ENCODE measurements around the gene MARK2.

GRCh38 chr11:63910675-63911074 lies 71.8 kb downstream of the MARK2 start:
- TF ChIP-seq, protein P1, sequence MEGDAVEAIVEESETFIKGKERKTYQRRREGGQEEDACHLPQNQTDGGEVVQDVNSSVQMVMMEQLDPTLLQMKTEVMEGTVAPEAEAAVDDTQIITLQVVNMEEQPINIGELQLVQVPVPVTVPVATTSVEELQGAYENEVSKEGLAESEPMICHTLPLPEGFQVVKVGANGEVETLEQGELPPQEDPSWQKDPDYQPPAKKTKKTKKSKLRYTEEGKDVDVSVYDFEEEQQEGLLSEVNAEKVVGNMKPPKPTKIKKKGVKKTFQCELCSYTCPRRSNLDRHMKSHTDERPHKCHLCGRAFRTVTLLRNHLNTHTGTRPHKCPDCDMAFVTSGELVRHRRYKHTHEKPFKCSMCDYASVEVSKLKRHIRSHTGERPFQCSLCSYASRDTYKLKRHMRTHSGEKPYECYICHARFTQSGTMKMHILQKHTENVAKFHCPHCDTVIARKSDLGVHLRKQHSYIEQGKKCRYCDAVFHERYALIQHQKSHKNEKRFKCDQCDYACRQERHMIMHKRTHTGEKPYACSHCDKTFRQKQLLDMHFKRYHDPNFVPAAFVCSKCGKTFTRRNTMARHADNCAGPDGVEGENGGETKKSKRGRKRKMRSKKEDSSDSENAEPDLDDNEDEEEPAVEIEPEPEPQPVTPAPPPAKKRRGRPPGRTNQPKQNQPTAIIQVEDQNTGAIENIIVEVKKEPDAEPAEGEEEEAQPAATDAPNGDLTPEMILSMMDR (IDR thresholded peaks at IDR 0.05): no peak
- no peak for TF ChIP-seq POLR2A (IDR thresholded peaks at IDR 0.05)
